ENCODE measurements around the gene GATA5. TPM values are rescaled to one million over a fixed set of nuclear protein-coding genes. Genes with fewer than 3 reads are reported as not detected.

GATA5 gene
- total RNA-seq, 2 donors from 2014 or later, result 2.5 to 6.7 TPM

DNA sequence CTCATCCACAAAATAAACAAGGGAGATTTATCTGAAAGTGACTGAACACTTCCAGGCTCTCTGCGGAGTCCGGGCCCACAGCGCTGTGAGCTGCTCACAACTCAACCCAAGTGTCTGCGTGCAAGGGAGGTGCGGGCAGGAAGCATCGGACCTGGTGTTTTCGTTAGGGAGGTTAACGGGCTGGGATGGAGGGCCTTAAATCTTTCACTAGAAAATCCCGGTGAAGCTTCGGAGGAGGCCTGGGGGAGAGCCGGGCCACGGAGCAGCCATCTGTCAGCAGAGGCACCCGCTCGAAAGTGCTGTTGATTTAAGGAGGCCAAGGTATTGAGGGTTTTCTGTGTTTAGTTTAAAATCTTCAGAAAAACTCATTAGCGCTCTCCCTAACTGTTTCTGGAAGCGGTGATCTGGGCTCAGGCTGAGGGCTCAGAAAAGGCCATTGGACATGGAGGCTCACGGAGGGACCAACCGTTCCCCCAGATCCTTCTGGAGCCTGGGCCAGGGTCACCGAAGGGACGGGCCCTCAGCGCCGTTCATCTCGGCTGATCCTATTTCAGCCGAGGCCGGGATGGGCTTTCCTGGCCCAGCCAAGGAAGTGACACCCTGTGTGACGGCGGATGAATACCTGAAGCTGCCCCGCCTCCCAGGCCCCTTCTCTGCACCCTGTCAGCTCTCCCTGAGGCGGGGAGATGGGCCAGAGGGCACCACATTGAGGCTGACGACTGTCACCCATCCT, 20.7 kb downstream of the GATA5 start:
- Histone ChIP-seq H3K4me3 (ENCODE audit: low read length) (no peak overlapping the region), H3K27ac (ENCODE audit: low read depth, low read length) (no peak overlapping the region), H3K9ac (ENCODE audit: extremely low read depth, low read length, poor library complexity, severe bottlenecking) (no peak overlapping the region), H3K9me3 (ENCODE audit: control insufficient read depth, low read length) (no peaks in the 10 kb centered on the region), H3K36me3 (ENCODE audit: control insufficient read depth, insufficient read depth, low read length) (no peaks in the 10 kb centered on the region), H3K4me1 (ENCODE audit: control insufficient read depth, insufficient read depth, low read length) (no peaks in the 10 kb centered on the region), H3K27me3 (ENCODE audit: control insufficient read depth, insufficient read depth, low read length, poor library complexity, severe bottlenecking) (no peaks in the 10 kb centered on the region)
- H3K27ac Mint-ChIP-seq, result peak overlapping the region; percentile 44
- no peaks in the 10 kb centered on the region for H3K9me3 Mint-ChIP-seq
- peaks cover 3% of the 10 kb centered on the region for H3K4me1 Mint-ChIP-seq
- 84 to 93% methylated on average over 22 to 30 of the region's 30 CpGs for WGBS, 2 experiments (ENCODE audit: insufficient coverage in 1 of 2, insufficient read length in 1 of 2)
- peak; percentile 73 for DNase-seq
- no peak overlapping the region for H3K4me3 Mint-ChIP-seq
- H3K36me3 Mint-ChIP-seq (ENCODE audit: low read depth), result no peaks in the 10 kb centered on the region
- H3K27me3 Mint-ChIP-seq (ENCODE audit: insufficient read depth), result no peaks in the 10 kb centered on the region
- TF ChIP-seq, protein P1, sequence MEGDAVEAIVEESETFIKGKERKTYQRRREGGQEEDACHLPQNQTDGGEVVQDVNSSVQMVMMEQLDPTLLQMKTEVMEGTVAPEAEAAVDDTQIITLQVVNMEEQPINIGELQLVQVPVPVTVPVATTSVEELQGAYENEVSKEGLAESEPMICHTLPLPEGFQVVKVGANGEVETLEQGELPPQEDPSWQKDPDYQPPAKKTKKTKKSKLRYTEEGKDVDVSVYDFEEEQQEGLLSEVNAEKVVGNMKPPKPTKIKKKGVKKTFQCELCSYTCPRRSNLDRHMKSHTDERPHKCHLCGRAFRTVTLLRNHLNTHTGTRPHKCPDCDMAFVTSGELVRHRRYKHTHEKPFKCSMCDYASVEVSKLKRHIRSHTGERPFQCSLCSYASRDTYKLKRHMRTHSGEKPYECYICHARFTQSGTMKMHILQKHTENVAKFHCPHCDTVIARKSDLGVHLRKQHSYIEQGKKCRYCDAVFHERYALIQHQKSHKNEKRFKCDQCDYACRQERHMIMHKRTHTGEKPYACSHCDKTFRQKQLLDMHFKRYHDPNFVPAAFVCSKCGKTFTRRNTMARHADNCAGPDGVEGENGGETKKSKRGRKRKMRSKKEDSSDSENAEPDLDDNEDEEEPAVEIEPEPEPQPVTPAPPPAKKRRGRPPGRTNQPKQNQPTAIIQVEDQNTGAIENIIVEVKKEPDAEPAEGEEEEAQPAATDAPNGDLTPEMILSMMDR (conservative IDR thresholded peaks at IDR 0.05), result no peak

DNA sequence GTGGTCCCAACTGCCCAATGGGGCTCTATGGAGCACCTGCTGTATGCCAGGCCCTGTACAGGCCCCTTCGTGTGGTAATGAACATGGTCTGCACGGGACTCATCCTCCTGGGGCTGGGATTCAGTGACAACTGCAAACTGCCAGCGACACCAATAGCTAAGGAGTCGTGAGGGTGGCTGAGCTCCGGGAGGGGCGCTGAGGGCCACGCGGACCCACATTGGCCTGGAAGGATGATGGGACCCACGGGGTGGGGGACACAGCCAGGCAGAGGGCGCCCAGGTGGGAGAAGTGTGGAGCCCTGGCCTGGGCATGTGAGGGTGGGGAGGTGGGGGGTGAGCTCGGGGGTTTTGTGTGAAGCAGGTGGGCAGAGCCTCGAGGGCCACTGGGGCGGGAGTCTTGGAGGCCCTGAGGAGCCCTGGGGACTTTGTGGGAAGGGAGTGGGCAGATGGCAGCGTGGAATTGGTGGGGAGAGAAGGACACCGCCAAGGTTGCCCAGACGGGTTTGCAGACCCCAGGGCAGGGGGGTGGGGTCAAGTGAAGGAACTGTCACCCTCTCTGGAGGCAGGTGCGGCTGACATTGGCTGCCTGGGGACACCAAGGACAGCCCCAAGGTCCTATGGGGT, 22.5 kb downstream of the GATA5 start:
- Histone ChIP-seq H3K27me3 (ENCODE audit: control insufficient read depth, insufficient read depth, low read length, poor library complexity, severe bottlenecking) (no peaks in the 10 kb centered on the region), H3K9ac (ENCODE audit: extremely low read depth, low read length, poor library complexity, severe bottlenecking) (no peak overlapping the region), H3K4me3 (ENCODE audit: low read length) (no peak overlapping the region), H3K9me3 (ENCODE audit: control insufficient read depth, low read length) (no peaks in the 10 kb centered on the region), H3K27ac (ENCODE audit: low read depth, low read length) (no peak overlapping the region), H3K36me3 (ENCODE audit: control insufficient read depth, insufficient read depth, low read length) (no peaks in the 10 kb centered on the region), H3K4me1 (ENCODE audit: control insufficient read depth, insufficient read depth, low read length) (no peaks in the 10 kb centered on the region)
- Mint-ChIP-seq H3K27me3 (ENCODE audit: insufficient read depth) (no peaks in the 10 kb centered on the region), H3K4me3 (no peak overlapping the region), H3K27ac (no peak overlapping the region), H3K9me3 (no peaks in the 10 kb centered on the region), H3K4me1 (peaks cover 3% of the 10 kb centered on the region), H3K36me3 (ENCODE audit: low read depth) (no peaks in the 10 kb centered on the region)
- 91% methylated on average over 5 to 17 of the region's 17 CpGs for WGBS, 2 experiments (ENCODE audit: insufficient coverage in 1 of 2, insufficient read length in 1 of 2)
- DNase-seq, result no peak
- TF ChIP-seq, protein P1 (conservative IDR thresholded peaks at IDR 0.05), result no peak

DNA sequence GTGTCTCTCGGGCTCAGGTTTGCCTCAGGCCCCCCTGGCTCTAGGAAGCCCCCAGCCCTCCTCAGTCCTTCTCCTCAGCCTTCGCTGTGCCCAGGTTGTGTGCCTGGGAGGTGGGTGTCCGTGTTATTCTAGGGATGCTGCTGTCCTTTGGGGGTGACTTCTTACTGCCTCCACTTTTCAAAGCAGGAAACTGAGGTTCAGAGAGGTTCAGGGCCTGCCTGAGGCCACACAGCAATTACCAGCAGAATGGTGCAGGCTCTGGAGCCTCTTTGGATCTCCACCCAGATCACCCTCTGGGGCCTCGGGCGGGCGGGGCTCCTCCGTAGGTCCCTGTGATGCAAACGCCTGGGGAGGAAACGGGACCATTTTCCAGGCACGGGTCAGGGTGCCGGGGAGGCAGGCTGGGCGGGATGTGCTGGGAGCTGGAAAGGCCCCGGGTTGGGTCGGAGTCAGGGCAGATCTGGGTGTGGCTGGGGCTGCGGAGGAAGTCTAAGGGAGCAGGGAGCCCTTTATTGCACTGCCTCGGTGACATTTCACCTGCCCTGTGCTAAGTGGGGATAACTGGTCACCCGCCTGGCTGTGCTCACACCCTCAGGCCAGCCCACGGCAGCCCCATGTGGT, 23.2 kb downstream of the GATA5 start:
- Histone ChIP-seq H3K36me3 (ENCODE audit: control insufficient read depth, insufficient read depth, low read length) (no peaks in the 10 kb centered on the region), H3K27ac (ENCODE audit: low read depth, low read length) (no peak overlapping the region), H3K9ac (ENCODE audit: extremely low read depth, low read length, poor library complexity, severe bottlenecking) (no peak overlapping the region), H3K4me3 (ENCODE audit: low read length) (no peak overlapping the region), H3K27me3 (ENCODE audit: control insufficient read depth, insufficient read depth, low read length, poor library complexity, severe bottlenecking) (no peaks in the 10 kb centered on the region), H3K9me3 (ENCODE audit: control insufficient read depth, low read length) (no peaks in the 10 kb centered on the region), H3K4me1 (ENCODE audit: control insufficient read depth, insufficient read depth, low read length) (no peaks in the 10 kb centered on the region)
- TF ChIP-seq, protein P1 (conservative IDR thresholded peaks at IDR 0.05), result no peak
- Mint-ChIP-seq H3K27ac (no peak overlapping the region), H3K9me3 (no peaks in the 10 kb centered on the region), H3K36me3 (ENCODE audit: low read depth) (no peaks in the 10 kb centered on the region), H3K27me3 (ENCODE audit: insufficient read depth) (no peaks in the 10 kb centered on the region), H3K4me3 (no peak overlapping the region), H3K4me1 (peaks cover 3% of the 10 kb centered on the region)
- 87 to 89% methylated on average over 9 to 18 of the region's 18 CpGs for WGBS, 2 experiments (ENCODE audit: insufficient coverage in 1 of 2, insufficient read length in 1 of 2)
- no peak for DNase-seq
